AG10803 (cell line): ENCODE data around the gene DGCR2.

Experiments used
- DNase-seq: peaks from one replicate; pipeline ENCODE4 v3.0.0; 2010; ENCODE audit warnings: low read depth
- H3K4me3 ChIP-seq: 2 replicates; pipeline ENCODE4 v1.5.1; 2011; ENCODE audit warnings: mild to moderate bottlenecking, low read length, control low read depth
- TF ChIP-seq, protein P1 (sequence below): conservative IDR thresholded peaks from 2 replicates; pipeline ENCODE4 v1.5.1; 2011; ENCODE audit warnings: mild to moderate bottlenecking, low read length, control low read depth, inconsistent platforms

Gene DGCR2

DNA sequence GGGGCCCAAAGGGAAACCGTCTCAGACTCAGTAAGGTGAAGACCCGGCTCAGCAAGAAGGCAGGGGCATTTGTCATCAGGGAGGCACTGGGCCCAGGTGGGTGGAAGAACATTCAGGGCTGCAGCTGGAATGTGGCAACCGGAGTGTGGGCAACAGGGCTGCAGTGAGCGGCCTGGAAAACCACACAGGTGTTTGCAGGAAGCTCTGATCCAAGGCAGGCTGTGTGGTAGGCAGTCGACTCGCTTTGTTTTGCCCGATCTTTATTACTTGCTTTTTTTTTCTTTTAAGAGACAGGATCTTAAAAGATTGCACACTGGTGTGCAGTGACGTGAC, 82.8 kb downstream of the DGCR2 start:
- DNase-seq, result no peak
- TF ChIP-seq, protein P1, sequence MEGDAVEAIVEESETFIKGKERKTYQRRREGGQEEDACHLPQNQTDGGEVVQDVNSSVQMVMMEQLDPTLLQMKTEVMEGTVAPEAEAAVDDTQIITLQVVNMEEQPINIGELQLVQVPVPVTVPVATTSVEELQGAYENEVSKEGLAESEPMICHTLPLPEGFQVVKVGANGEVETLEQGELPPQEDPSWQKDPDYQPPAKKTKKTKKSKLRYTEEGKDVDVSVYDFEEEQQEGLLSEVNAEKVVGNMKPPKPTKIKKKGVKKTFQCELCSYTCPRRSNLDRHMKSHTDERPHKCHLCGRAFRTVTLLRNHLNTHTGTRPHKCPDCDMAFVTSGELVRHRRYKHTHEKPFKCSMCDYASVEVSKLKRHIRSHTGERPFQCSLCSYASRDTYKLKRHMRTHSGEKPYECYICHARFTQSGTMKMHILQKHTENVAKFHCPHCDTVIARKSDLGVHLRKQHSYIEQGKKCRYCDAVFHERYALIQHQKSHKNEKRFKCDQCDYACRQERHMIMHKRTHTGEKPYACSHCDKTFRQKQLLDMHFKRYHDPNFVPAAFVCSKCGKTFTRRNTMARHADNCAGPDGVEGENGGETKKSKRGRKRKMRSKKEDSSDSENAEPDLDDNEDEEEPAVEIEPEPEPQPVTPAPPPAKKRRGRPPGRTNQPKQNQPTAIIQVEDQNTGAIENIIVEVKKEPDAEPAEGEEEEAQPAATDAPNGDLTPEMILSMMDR, result no peak

GRCh38 chr22:19038728-19039447, 83.3 kb downstream of the DGCR2 start:
- no peak for DNase-seq
- no peak overlapping the region for H3K4me3 ChIP-seq
- TF ChIP-seq, protein P1, result no peak

More for the DNA sequence above, 82.8 kb downstream of the DGCR2 start:
- no peak overlapping the region for H3K4me3 ChIP-seq

- DNase-seq, result no peak
- no peak overlapping the region for H3K4me3 ChIP-seq
- TF ChIP-seq, protein P1, result no peak
These were observed 84.1 kb downstream of the DGCR2 start for GRCh38 chr22:19038164-19038546.

GRCh38 chr22:19037282-19038163, 84.7 kb downstream of the DGCR2 start:
- DNase-seq, result no peak
- TF ChIP-seq, protein P1, result no peak

GRCh38 chr22:19036523-19037273, 85.5 kb downstream of the DGCR2 start:
- no peak overlapping the region for H3K4me3 ChIP-seq
- TF ChIP-seq, protein P1, result peak; percentile 19; the same call in 1 of the 2 replicates
- no peak for DNase-seq

More at GRCh38 chr22:19037282-19038163, 84.7 kb downstream of the DGCR2 start:
- H3K4me3 ChIP-seq, result no peak overlapping the region

GRCh38 chr22:19036229-19036522, 86.0 kb downstream of the DGCR2 start:
- TF ChIP-seq, protein P1, result no peak
- DNase-seq, result no peak
- H3K4me3 ChIP-seq, result no peak overlapping the region
